Right renal pelvis (tissue), 4 donors: ENCODE data around the gene KDM6B. TPM values are rescaled to one million over a fixed set of nuclear protein-coding genes. Genes with fewer than 3 reads are reported as not detected.
A peak's percentile ranks its signal among the peaks of the same experiment; 100 is the strongest.

Source experiments
- DNase-seq, 4 donors: peaks; one replicate each; pipeline ENCODE4 v3.0.0-alpha.2; 2013; ENCODE audit warnings: low read depth in 4 of 4, low spot score in 3 of 4, missing footprints in 1 of 4
- polyA plus RNA-seq, 4 donors: library from polyadenylated mRNA; unstranded; fragments of 120-200 nt; gene quantifications; one replicate each; pipeline ENCODE4 v1.2.1, GENCODE V29; 2013; ENCODE audit not compliant: insufficient read length in 4 of 4

KDM6B gene
- polyA plus RNA-seq, 4 donors = 21.8 to 28.1 (median 22.8) TPM

DNA sequence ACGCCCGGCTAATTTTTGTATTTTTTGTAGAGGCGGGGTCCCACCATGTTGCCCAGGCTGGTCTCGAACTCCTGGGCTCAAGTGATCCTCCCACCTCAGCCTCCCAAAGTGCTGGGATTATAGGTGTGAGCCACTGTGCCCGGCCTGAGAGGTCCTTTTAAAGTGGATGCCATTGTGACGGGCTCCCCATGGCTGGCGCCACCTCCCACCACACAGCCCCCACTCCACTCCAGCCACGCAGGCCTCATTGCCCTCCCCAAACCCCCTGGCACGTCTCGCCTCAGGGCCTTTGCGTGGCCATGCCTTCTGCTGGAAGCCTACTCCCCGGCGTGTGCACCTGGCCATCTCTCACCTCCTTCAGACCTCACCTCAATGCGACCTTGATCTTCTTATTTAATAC, 11.9 kb upstream of the KDM6B start:
- no peak for DNase-seq

DNA sequence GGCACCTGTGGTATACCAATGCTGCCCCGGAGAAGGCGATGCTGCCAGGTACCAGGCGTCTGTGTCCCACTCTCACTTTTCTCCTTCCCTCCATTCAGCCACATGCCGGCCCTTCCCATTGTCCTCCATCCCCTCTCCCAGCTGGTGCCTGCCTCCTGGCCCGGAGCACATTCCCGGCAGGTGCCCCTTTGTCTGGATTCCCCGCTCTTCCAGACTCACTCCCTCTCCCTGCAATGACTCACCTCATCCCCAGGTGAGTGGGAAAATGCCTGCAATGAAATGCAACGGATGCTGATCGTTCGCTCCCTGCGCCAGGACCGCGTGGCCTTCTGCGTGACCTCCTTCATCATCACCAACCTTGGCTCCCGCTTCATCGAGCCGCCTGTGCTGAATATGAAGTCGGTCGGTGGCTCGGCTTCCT, 10.4 kb upstream of the KDM6B start:
- DNase-seq = no peak

DNA sequence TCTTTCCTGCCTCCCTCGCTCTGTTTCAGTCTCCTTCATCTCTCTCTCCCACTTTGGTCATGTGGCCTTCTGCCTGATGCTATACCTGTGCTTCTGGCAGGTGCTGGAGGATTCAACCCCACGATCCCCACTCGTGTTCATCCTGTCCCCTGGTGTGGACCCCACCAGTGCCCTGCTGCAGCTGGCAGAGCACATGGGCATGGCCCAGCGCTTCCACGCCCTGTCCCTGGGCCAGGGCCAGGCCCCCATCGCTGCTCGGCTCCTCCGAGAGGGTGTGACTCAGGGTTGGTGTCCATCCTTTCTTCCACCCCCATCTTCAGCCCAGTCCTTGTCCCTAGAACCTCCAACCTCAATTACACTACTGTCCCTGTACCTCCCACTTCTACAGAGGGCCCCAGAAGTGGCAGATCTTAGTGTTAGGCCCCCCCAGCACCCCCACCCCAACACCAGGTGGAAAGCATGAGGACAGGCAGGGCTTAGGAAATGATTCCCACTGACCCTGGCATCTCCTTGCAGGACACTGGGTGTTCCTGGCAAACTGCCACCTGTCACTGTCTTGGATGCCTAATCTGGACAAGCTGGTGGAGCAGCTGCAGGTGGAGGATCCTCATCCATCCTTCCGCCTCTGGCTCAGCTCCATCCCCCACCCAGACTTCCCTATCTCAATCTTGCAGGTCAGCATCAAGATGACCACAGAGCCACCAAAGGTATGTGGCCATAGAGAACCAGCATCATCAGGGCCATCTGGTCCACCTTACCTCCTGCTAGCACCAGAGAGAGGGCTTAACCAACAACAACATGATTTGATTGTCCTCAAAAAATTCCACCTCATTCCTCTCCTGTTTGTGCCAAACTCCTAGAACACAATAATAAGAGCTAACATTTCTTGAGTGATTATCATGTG, 9.7 kb upstream of the KDM6B start:
- DNase-seq = no peak

DNA sequence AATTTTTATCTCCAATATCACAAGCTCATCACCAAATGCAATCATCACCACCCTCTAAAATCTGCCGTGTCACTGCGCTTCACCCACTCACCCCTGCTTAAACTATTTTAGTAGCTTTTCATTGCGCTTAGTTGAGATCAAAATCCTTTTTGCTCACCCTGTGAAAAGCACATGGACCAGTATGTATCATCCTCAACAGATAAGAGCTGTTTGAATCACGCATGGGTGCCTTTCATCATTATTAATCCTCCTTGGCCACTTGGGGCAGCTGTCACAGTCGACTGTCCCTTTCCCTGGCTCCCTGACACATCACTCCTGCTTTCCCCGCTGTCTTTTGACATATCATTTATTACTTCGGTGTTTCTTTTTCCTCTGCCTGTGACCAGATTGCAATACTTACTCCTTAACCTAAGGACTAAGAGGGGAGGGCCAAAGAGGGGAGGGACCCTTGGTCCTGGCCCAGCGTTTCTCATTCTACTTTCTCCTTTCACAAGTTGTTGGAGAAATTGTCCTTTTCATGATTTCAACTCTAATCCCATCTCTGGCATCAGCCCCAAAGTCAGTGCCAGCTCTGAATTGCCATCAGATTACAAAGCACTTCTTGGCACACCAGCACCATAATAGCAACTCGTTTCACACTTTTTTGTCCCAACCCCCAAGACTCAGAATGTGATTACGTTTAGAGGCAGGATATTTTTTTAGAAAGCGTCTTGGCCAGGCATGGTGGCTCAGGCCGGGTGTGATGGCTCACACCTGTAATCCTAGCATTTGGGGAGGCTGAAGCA, 8.6 kb upstream of the KDM6B start:
- no peak for DNase-seq

DNA sequence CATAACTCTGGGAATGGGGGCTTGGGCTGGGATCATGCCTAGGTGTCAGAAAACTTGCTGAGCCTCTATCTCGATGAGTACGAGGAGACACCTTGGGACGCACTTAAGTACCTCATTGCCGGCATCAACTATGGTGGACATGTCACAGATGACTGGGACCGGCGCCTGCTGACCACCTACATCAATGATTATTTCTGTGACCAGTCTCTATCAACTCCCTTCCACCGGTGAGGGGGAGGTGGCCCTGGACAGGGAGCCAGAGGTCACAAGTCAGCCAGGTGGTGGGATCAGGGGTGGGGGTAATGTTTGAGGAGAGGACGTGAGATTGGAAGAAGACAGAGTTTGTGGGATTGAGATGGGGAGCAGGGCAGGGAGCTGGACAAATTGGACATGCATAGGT, 3.4 kb upstream of the KDM6B start:
- no peak for DNase-seq

DNA sequence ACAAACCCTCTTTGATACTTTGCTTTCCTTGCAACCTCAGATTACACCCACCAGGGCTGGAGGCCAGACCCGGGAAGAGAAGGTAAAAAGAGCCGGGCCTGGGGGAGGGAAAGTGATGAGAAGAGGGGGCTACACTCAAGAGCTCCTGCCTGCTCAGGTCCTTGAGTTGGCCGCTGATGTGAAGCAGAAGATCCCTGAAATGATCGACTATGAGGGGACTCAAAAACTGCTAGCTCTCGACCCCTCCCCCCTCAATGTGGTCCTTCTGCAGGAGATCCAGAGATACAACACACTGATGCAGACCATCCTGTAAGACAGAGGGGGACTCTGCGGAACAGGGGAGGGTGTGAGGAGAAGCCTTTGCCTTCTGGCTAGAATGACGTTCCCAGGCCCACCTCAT, 2.8 kb upstream of the KDM6B start:
- no peak for DNase-seq

DNA sequence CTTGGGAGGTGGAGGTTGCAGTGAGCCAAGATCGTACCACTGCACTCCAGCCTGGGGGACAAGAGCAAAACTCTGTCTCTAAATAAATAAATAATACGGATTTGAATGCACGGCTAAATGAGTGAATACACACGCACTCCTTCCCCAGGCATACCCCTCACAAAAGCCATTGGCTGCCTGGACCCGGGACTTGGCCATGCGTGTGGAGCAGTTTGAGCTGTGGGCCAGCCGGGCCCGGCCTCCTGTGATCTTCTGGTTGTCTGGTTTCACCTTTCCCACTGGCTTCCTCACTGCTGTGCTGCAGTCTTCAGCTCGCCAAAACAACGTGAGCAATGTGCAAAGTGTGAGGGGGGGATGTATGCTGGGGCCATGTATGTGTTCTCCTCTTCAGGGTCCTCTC, 1.6 kb upstream of the KDM6B start:
- no peak for DNase-seq

DNA sequence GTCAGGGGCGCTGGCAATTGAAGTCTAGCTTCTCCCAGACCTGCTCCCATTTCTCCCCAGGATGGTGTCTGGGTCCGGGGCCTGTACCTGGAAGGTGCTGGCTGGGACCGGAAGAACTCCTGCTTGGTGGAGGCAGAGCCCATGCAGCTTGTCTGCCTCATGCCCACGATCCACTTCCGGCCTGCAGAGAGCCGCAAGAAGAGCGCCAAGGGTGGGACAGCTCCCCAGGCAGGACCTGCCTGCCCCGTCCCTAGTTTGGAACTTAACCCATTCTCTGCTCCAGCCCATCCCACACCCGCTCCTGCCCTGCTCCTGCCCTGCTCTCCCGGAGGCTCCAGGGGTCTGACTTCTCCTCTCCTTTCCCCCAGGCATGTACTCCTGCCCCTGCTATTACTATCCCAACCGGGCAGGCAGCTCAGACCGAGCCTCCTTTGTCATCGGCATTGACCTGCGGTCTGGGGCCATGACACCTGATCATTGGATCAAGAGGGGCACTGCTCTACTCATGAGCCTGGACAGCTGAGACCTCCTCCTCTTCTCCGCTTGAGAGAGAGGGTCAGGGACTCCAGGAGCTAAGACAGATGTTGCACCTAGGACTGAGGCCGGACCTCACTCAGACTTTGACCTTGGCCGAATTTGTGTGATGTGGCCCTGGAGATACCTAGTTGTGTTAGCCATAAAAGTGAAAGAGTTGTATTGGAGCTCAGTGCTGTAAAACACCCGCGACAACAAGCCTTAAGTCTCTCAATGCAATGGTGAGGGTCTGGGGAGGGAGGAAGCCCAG, 814 bp upstream of the KDM6B start:
- no peak for DNase-seq

DNA sequence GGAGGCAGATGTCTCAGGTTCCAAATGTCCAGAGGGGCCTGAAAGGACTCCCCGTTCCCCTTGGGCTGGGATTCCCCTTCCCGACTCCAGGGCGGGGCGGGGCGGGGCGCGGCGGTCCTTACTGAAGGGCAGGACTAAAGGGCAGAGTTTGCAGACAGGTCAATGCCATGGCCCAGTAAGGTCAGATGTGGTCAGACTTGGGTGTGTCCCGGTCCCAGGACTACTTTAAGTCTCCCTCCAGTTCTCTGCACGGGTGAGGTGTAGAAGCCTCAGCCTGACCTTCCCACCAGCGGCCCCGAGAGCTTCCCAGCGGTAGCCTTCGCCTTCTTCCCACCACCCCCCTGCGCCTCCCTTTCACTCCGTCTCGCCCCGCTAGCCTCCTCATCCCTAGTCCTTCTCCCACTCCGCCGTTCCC, 532 bp downstream of the KDM6B start:
- no peak for DNase-seq

DNA sequence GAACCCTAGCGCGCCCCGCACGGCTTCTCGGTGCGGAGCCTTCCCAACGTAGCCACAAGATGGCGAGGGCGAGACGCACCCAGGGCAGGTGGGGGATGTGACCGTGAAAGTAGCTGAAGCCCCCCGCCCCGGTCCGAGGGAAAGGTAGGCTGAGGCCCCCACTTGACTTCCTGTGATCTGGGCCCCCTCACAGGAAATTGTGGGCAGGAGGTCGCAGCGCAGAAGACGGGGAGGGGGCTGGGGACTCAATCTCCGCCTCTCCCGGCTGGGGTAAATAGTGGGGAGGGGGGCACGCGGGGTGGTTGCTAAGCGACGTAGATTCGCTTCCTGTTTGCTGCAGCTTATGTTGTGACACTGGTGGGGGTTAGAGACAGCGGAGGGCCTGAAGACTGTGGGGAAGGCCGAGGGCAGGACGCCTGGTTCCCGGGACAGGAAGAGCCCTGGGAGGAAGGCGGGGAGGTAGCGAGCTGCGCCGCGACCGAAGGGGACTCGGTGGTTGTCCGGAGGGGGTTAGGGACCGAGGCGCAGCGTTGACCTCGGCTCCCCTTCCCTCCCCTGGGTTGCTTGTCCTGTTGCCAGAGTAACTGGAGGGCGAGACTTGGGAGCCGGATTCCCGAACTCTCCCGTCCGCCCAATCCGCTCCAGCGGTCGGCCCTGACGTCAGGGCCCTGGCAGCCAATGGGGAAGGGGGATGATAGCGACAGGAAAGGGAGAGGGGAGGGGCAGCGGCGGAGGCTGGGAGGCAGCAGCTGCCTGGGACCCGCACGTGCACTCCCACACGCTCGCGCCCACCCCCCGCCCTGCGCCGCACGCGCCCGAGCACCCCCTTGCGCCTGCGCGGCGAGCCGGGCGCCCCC, 1.2 kb downstream of the KDM6B start:
- peak; percentile 95 to 98 (median 98) for DNase-seq

DNA sequence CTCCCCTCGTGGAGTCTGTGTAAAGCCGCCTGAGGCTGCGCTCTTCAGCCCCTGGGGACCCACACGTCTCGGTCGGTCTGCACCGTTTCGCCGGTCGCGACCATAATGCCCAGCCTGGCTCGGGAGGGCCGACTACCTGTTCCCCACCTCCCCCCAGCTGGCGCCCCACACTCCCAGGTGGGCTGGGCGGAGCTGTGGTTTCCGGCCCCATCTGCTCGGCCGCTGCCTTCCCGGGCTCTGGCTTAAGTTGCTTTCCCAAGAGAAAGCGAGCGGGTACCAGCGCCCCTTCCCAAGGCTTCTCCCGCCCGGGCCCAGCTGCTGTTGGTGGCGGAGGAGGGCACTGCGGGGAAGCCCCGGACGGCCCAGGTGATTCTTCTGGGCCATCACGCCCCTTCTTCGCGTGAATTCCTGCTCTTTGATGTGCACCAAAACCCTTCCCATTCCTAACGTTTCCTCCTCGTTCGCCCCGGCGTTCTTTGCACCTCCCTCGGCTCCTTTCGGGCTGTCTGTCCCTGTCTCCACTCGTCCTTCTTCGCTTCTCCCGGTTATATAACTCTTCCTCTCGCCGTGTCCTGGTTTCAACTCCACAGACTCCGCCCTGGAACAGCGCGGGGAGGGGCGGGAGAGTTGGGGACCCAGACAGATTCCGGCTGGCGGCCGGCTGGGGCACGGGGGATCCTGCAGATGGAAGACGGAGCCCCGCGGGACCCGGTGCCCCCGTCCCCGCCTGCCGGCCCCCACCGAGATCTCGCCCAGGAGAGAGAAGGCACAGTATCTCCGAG, 2.0 kb downstream of the KDM6B start:
- DNase-seq = peak in 1 of 4 donors; percentile 65

DNA sequence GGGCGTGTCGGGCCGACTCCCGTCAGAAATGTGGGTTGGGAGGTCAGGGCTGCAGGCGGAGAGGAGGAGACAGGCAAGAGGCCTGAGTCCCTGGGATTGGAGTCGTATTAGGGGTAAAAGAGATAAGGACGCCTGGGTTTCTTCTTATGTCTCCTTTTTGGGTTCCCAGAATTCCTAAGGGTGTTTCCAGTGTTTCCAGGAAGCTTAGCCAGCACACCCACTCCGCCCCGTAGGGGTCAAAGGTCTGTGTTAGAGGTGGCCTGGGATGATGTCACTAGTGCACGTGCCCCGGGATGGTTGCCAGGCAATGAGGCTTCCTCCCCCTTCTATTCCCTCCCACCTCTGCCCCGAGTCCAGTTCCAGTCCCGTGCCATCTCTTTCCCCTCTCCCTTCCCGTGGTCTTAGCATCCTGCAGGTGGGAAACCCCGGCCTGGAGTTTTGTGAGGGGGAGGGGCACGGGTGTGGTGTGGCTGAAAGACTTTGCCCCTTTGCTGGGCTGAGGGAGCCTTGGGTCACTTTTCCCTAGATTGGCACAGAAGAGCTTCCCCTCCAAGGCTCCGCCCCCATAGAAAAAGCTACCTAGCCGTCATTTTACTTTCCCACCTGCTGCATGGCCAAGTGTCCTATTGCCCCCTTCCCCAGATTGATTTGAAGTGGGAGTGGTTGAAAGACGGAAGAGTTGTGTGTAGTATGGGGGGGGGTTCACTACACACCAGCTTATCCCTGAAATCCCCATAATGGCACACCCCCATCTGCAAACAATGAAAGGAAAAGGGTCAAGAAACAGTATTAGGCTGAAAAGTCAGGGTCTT, 2.8 kb downstream of the KDM6B start:
- DNase-seq = peak; percentile 80 to 91 (median 87)

DNA sequence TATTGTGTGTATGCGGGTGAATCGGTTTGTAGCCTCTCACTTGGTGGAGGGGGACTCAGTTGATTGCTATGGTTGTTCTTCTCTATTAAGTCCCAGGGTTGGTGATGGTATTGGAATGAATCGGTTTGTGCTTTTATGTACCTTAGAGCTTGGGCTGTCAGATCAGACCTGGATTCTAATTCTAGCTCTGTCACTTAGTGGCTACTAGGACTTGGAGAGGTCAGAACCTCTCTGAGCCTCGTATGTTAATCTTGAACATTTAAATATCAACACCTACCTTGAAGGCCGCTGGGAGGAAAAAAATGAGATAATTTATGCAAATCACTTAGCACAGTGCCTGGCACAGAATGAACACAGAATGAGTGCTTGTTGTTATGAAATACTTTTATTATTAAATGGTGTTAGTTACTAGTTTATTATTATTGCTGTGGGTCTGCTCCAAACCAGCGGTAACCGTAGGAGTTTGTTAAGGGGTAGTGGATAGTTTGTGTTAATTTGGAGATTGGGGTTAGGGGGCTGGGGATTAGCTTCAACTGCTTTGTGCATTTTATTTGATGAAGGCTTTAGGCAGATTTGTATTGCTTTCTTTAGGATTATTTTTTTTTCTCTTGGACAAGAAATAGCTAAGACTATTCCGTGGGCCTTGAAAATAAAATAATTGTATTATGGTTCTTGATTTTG, 3.5 kb downstream of the KDM6B start:
- no peak for DNase-seq

DNA sequence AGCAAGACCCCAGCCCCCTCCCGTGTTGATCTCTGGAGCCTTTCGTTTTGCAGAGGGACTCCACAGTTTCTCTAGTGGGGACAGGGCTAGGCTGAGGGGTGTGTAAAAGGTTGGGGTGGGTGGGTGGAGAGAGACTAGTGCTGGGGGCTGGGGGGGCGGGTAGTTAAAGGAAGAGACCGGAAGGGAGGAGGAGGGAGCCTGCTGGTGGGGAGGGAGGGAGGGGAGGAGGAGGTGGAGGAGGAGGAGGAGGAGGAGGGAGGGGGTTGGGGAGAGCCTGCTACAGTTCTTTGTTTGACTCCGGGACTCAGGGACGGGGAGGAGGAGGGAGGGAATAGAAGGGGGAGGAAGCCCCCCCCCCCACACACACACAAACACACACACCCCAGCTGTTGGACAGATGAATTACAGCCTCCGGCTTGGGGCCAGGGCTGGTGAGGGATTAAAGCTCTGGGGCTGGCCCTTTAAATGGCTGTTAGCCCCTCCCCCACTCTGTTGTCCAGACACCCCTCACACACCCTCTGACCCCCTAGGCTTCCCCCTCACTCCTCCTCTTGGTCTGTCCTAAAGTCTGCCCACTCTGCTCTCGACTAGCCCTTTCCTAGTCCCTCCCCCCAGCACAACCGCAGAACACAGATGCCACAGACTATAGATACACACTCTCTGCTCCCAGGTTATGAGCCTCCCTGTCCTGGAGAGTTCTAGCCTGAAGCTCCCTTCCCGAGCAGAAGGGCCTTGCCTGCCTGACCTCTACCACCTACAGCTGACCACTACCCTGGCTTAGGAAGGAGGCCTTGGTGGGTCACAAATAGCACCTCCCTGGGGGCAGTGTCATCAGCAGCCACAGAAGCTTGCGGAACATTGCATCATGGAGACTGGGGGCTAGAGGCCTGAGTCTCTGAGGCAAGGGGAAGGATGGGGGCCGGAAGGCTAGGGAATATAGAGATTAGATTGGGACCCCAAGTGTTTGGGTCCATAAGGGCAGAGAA, 4.4 kb downstream of the KDM6B start:
- DNase-seq = peak in 1 of 4 donors; percentile 63

DNA sequence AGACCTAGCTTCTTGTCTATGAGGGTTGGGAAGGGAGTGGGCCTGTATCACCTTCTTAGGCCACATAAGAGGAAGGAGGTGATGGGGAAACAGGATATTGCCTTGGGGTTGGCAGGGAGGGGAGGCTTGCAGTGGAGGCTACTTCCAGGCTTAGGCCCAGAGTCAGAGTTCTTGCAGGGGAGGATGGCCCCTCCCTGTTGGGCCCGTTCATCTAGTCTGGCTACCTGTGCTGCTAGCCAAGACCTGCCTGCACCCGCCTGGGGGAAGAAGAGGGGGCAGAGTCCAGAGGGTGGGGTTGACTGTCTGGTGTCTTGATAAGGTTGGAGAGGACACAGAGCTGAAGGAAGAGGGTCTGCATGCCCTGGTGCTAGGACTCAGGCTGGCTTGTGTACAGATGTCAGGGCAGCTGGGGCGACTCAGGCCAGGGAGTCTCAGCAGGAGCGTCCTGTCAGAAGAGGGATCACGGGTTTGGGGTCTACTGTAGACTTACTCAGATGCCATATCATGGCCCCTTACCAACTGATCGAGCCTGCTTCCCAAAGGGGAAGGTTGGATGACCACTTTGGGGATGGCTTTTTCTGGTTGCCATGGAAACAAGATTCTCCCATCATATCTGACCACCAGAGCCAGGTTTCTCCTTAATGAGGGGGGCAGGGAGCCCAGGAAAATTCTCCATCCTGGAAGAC, 5.3 kb downstream of the KDM6B start:
- DNase-seq = no peak

DNA sequence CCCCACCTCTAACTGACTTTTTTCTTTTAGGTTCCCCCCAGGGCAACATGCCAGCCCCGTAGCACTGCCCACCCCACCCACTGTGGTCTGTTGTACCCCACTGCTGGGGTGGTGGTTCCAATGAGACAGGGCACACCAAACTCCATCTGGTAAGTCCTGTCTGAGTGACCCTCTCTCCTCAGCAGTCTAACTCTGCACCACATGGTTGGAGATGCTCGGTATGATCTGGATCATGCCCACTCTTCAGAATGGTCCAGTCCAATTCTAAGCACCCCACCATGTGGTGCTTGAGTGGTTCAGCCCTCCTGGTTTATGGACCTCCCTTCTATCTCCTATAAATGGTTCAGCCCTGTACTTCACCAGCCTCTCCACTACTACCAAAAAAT, 5.9 kb downstream of the KDM6B start:
- no peak for DNase-seq
